Stimulated activated CD8-positive, alpha-beta memory T cell treated with anti-CD3 and anti-CD28 coated beads, Interleukin-4, amount 100 ng/mL, for 4 hours (primary cell): ENCODE data around the gene GFY.
"Not testable (repeated sequence)": the region's sequence is repeated elsewhere in the genome, so short reads cannot be mapped to it uniquely, and the experiment has no call there.

Experiments
- DNase-seq, 2 donors: peaks; one replicate each; pipeline ENCODE4 v3.0.0-alpha.2; 2020; ENCODE audit warnings: low read depth in 2 of 2, low spot score in 1 of 2

Gene GFY

GRCh38 chr19:49468746-49469447, 43.7 kb downstream of the GFY start:
- peak in 1 of 2 donors; percentile 66 for DNase-seq

GRCh38 chr19:49469828-49470614, 44.8 kb downstream of the GFY start:
- DNase-seq: peak; percentile 39 to 73

DNA sequence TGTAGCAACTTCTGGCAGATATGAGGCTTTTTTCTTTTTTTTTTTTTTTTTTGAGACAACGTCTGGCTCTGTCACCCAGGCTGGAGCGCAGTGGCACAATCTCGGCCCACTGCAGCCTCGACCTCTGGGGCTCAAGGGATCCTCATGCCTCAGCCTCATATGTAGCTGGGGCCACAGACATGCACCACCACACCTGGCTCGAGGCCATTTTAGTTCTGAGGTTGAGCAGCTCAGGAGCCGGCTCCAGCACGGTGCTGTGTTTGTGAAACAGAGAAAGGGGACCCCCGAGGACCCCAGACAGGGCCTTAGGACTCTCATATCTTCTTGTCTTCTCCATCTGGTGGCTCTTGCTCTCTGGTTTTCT, 45.4 kb downstream of the GFY start:
- no peak for DNase-seq

DNA sequence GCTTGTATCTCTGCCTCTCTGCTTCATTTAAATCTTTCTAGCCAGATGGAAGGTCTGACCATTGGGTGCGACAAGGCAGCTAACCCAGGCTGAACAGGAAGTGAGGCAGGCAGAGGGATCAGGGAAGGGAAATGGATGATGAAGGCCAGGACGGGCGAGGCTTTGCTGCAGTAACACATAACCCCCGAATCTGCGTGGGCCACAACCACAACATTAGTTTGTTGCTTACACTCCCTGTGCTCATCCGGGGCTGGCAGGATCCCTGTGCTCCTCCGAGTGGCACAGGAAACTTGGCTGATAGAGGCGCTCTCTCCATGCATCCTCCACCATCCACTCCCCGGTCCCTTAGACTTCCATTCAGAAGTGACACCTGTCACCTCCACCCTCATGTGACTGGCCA, 47.7 kb downstream of the GFY start:
- DNase-seq: no peak

DNA sequence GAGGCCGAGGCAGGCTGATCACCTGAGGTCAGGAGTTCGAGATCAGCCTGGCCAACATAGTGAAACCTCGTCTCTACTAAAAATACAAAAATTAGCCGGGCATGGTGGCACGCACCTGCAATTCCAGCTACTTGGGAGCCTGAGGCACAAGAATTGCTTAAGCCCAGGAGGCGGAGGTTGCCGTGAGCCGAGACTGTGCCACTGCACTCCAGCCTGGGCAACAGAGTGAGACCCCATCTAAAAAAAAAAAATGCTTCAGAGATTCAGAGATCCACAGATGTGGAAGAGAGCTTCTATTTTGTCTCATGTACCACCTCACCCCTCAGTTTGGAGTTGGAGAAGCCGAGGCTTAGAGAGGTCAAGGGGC, 48.3 kb downstream of the GFY start:
- DNase-seq: not testable (repeated sequence)

- DNase-seq: peak; percentile 76 to 77
These were observed 48.8 kb downstream of the GFY start, which contains the start of gene FLT3LG for GRCh38 chr19:49473868-49474541. TSS of gene FLT3LG (plus strand) at chr19:49474215. CDS start at chr19:49474640, 425 bp downstream.

DNA sequence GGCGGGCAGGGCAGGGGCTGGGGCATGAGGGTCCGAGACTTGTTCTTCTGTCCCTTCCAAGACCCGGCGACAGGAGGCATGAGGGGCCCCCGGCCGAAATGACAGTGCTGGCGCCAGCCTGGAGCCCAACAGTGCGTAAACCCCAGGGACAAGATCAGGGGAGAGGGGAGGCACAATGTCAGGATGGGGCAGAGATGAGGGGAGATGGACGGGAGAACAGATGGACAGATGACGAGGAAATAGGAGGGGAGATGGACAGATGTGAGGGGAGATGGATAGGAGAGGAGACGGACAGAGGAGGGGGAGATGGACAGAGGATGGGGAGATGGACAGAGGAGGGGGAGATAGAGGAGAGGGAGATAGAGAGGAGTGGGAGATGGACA, 49.3 kb downstream of the GFY start:
- DNase-seq: no peak

- DNase-seq: no peak
These were observed 50.2 kb downstream of the GFY start for GRCh38 chr19:49475191-49475917.

GRCh38 chr19:49475995-49476880, 51.0 kb downstream of the GFY start:
- DNase-seq: no peak
